IMR-90 (cell line): Measurements from ENCODE around the gene HES4. TPM values are rescaled to one million over a fixed set of nuclear protein-coding genes. Genes with fewer than 3 reads are reported as not detected.

Experiments
- ATAC-seq: fragments of 200-7000 bp; cut with Tn5 transposase; 2 replicates; pipeline ENCODE4 v1.9.1; 2020; ENCODE audit warnings: low read depth, mild to moderate bottlenecking, moderate library complexity
- BruUV-seq: library from RNA; stranded (reverse); fragments of 400-500 nt; replicated peaks from 2 replicates; lab custom pipeline; 2021; lab: Mats Ljungman, UMichigan
- CTCF ChIA-PET: fragments of 300-600 bp; formaldehyde crosslinking; extraction: SDS; loops from one replicate; lab custom pipeline; 2021; ENCODE audit warnings: antibody characterized with exemption; lab: Yijun Ruan, JAX
- POLR2A ChIA-PET: fragments of 300-600 bp; sonication (Branson Sonifier 250); formaldehyde crosslinking; loops from one replicate; lab custom pipeline; 2022; ENCODE audit warnings: antibody characterized with exemption; ENCODE audit not compliant: unreplicated experiment; lab: Charles Lee
- DNase-seq: peaks from one replicate; pipeline ENCODE4 v3.0.0; 2013
- H2AFZ ChIP-seq: replicated peaks from 2 replicates; pipeline ENCODE3; 2013; ENCODE audit warnings: low read length, mild to moderate bottlenecking; ENCODE audit not compliant: poor library complexity
- H2AK5ac ChIP-seq: 2 replicates; pipeline ENCODE4 v1.6.1; 2013; ENCODE audit warnings: low read depth, low read length, inconsistent platforms
- H2AK9ac ChIP-seq: replicated peaks from 2 replicates; pipeline ENCODE3; 2013; ENCODE audit warnings: mild to moderate bottlenecking, low read depth, low read length, moderate library complexity; ENCODE audit not compliant: poor library complexity
- H2BK120ac ChIP-seq: 2 replicates; pipeline ENCODE4 v1.6.1; 2013; ENCODE audit warnings: low read depth, low read length, inconsistent platforms
- H2BK15ac ChIP-seq: 3 replicates; pipeline ENCODE4 v1.6.1; 2013; ENCODE audit warnings: low read depth, low read length, inconsistent platforms
- H2BK20ac ChIP-seq: 2 replicates; pipeline ENCODE4 v1.6.1; 2013; ENCODE audit warnings: low read depth, mild to moderate bottlenecking, inconsistent platforms, low read length, moderate library complexity
- H2BK5ac ChIP-seq: 2 replicates; pipeline ENCODE4 v1.6.1; 2013; ENCODE audit warnings: mild to moderate bottlenecking, low read depth, low read length, inconsistent platforms; ENCODE audit not compliant: poor library complexity, severe bottlenecking
- H3K14ac ChIP-seq: replicated peaks from 2 replicates; pipeline ENCODE4 v1.6.1; 2013; ENCODE audit warnings: low read depth, low read length, inconsistent platforms
- H3K18ac ChIP-seq: 2 replicates; pipeline ENCODE4 v1.6.1; 2013; ENCODE audit warnings: low read depth, low read length, control low read depth
- H3K23ac ChIP-seq: 2 replicates; pipeline ENCODE4 v1.6.1; 2013; ENCODE audit warnings: low read depth, low read length, inconsistent platforms
- H3K27ac ChIP-seq: 2 replicates; pipeline ENCODE4 v1.5.1; 2013; ENCODE audit warnings: mild to moderate bottlenecking, control low read depth, low read length; ENCODE audit not compliant: insufficient read depth
- H3K27me3 ChIP-seq: 2 replicates; pipeline ENCODE4 v1.6.1; 2013; ENCODE audit warnings: low read length; ENCODE audit not compliant: control insufficient read depth, insufficient read depth
- H3K36me3 ChIP-seq: 2 replicates; pipeline ENCODE4 v1.6.1; 2013; ENCODE audit warnings: low read length, mixed read lengths; ENCODE audit not compliant: control insufficient read depth, insufficient read depth
- H3K4ac ChIP-seq: 2 replicates; pipeline ENCODE4 v1.6.1; 2013; ENCODE audit warnings: low read depth, low read length, inconsistent platforms
- H3K4me1 ChIP-seq: 2 replicates; pipeline ENCODE4 v1.6.1; 2013; ENCODE audit warnings: low read length, mixed read lengths; ENCODE audit not compliant: control insufficient read depth, insufficient read depth
- H3K4me2 ChIP-seq: 2 replicates; pipeline ENCODE4 v1.6.1; 2013; ENCODE audit warnings: low read depth, mild to moderate bottlenecking, control low read depth, low read length, moderate library complexity
- H3K4me3 ChIP-seq: 2 replicates; pipeline ENCODE4 v1.5.1; 2013; ENCODE audit warnings: low read depth, mild to moderate bottlenecking, control low read depth, low read length, moderate library complexity; ENCODE audit not compliant: insufficient read depth
- H3K56ac ChIP-seq: 2 replicates; pipeline ENCODE4 v1.6.1; 2013; ENCODE audit warnings: low read length, inconsistent platforms; ENCODE audit not compliant: insufficient read depth; ENCODE audit errors: extremely low read depth
- H3K79me1 ChIP-seq, 2 experiments: 2 replicates each; pipeline ENCODE4 v1.6.1; 2013; ENCODE audit warnings: low read length in 2 of 2, inconsistent platforms in 1 of 2, low read depth in 1 of 2
- H3K9ac ChIP-seq: 2 replicates; pipeline ENCODE4 v1.6.1; 2013; ENCODE audit warnings: low read depth, low read length, control low read depth
- H3K9me1 ChIP-seq: 2 replicates; pipeline ENCODE4 v1.6.1; 2013; ENCODE audit warnings: low read length, inconsistent platforms; ENCODE audit not compliant: insufficient read depth
- H3K9me3 ChIP-seq: 2 replicates; pipeline ENCODE4 v1.6.1; 2013; ENCODE audit warnings: low read length; ENCODE audit not compliant: control insufficient read depth, insufficient read depth
- H4K20me1 ChIP-seq: 2 replicates; pipeline ENCODE4 v1.6.1; 2013; ENCODE audit warnings: low read length, inconsistent platforms; ENCODE audit not compliant: insufficient read depth
- H4K5ac ChIP-seq: 2 replicates; pipeline ENCODE4 v1.6.1; 2013; ENCODE audit warnings: mild to moderate bottlenecking, low read depth, low read length, control low read depth
- H4K8ac ChIP-seq, 2 experiments: 2 replicates each; pipeline ENCODE4 v1.6.1; 2013; ENCODE audit warnings: low read depth in 2 of 2, low read length in 2 of 2, control low read depth in 1 of 2, inconsistent platforms in 1 of 2
- H4K91ac ChIP-seq: 2 replicates; pipeline ENCODE4 v1.6.1; 2013; ENCODE audit warnings: low read depth, low read length, inconsistent platforms; ENCODE audit not compliant: insufficient read depth
- CEBPB ChIP-seq: IDR thresholded peaks from 2 replicates; pipeline ENCODE4 v1.6.1; 2012; ENCODE audit warnings: low read depth, low read length, improper control_type of control experiment
- FOS ChIP-seq: fragments of 150-350 bp; IDR thresholded peaks from 2 replicates; pipeline ENCODE4 v1.6.1; 2016; ENCODE audit warnings: low read depth, low read length
- MAFK ChIP-seq: IDR thresholded peaks from 2 replicates; pipeline ENCODE4 v1.6.1; 2012; ENCODE audit warnings: low read depth, low read length, improper control_type of control experiment
- RCOR1 ChIP-seq: IDR thresholded peaks from 2 replicates; pipeline ENCODE4 v1.6.1; 2012; ENCODE audit warnings: mild to moderate bottlenecking, low read length, improper control_type of control experiment; ENCODE audit not compliant: insufficient replicate concordance
- SMC3 ChIP-seq: fragments of 150-350 bp; IDR thresholded peaks from 2 replicates; pipeline ENCODE4 v1.6.1; 2016; ENCODE audit warnings: low read depth, mild to moderate bottlenecking, antibody characterized with exemption, low read length, moderate library complexity
- WGBS, 2 experiments: methylation state at CpG; one replicate each; pipeline versions ENCODE4 v1.1.5 to v1.1.7; 2013; ENCODE audit warnings: missing lambda C conversion rate in 2 of 2; ENCODE audit not compliant: insufficient read length in 1 of 2; ENCODE audit errors: extremely low coverage in 2 of 2; 5-methylcytosine and 5-hydroxymethylcytosine counted together
- dilution Hi-C: fragments of 300-500 bp; cut with HindIII; formaldehyde crosslinking; loops from one replicate; pipeline ENCODE4 v1.14.3; 2018; ENCODE audit warnings: low sequenced_read_pairs; ENCODE audit not compliant: unreplicated experiment
- in situ Hi-C: fragments of 300-500 bp; cut with MboI; formaldehyde crosslinking; loops from 3 replicates; pipeline ENCODE4 v1.14.3; 2019; ENCODE audit warnings: low sequenced_read_pairs, inconsistent platforms, mixed read lengths
- intact Hi-C: fragments of 100-400 bp; cut with micrococcal nuclease; formaldehyde crosslinking; loops from 2 replicates; pipeline ENCODE4 v1.10.0; 2022
- polyA plus RNA-seq, 3 experiments: library from polyadenylated mRNA; depleted of rRNA; stranded (reverse); fragments of >200 nt; gene quantifications; 2 replicates each; pipeline ENCODE4 v1.2.3, GENCODE V29; 2012; ENCODE audit warnings: low replicate concordance in 1 of 3
- total RNA-seq: library from RNA; depleted of rRNA; stranded (reverse); fragments of >200 nt; gene quantifications from 2 replicates; pipeline ENCODE4 v1.2.3, GENCODE V29; 2012
- TF ChIP-seq, protein P1 (sequence below): conservative IDR thresholded peaks from 2 replicates; pipeline ENCODE4 v1.5.1; 2012; ENCODE audit warnings: mild to moderate bottlenecking, low read depth, low read length, improper control_type of control experiment

Gene HES4
- total and polyA plus RNA-seq, 2 of the 4 experiments (the other 2 are of a cell fraction), result 1.4 to 11.7 TPM

DNA sequence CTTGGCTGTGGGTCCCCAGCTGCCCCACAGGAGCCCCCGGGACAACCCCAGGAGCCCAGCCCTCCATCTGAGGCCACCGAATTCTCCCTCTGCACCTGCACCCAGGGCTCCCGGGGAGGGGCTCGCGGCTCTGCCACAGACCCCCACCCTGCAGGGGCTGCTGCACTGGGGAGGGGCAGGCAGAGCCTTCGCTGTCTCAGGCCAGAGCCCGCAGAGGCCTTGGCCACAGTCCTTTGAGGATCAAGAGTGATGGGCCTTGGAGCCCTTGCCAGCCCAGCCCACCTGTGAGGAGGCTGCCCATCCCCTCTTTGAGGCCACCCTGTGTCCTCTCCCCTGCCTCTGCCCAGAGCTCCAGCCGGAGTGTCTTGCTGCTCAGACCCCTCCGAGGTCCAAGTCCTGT is 24.5 kb downstream of the HES4 start:
- Histone ChIP-seq H2BK15ac (no peak overlapping the region), H3K36me3 (no peaks in the 10 kb centered on the region), H3K79me1 (no peaks in the 10 kb centered on the region), H2BK5ac (no peak overlapping the region), H3K4me2 (no peak overlapping the region), H4K5ac (no peak overlapping the region), H4K91ac (no peak overlapping the region), H2BK120ac (no peak overlapping the region), H3K4me1 (0 out of 2 replicates have a peak, but pooled peaks cover 2% of the 10 kb centered on the region), H2AFZ (no peak overlapping the region), H3K9me3 (no peaks in the 10 kb centered on the region), H3K4ac (no peak overlapping the region), H2BK20ac (no peak overlapping the region), H4K20me1 (no peaks in the 10 kb centered on the region; the same call in 1 of the 2 replicates), H3K9me1 (no peaks in the 10 kb centered on the region), H3K27ac (no peak overlapping the region), H3K4me3 (no peak overlapping the region), H3K27me3 (peaks cover 3% of the 10 kb centered on the region; the same call in 1 of the 2 replicates), H3K23ac (no peak overlapping the region), H2AK9ac (no peak overlapping the region), H3K9ac (no peak overlapping the region), H3K18ac (no peak overlapping the region), H3K14ac (no peak overlapping the region), H4K8ac (no peak overlapping the region), H2AK5ac (no peak overlapping the region), H3K56ac (no peak overlapping the region)
- DNase-seq (no peak), ATAC-seq (no peak; the same call in 1 of the 2 replicates)
- CTCF ChIA-PET, result interaction anchor here (1.4 kb wide), 1 partner anchor 9 kb away, joined by 3 read pairs; no protein-coding TSS in a partner anchor
- in situ Hi-C loops (no loop called here), intact Hi-C loops (loop anchor here (5.0 kb wide), 1 partner anchor 73 kb away; no protein-coding TSS in a partner anchor), dilution Hi-C loops (no loop called here)
- 72% methylated on average over 2 of the region's 9 CpGs; no CpG with 5 or more reads in 1 of the 2 experiments for WGBS, 2 experiments
- TF ChIP-seq RCOR1, result no peak
- TF ChIP-seq, protein P1, sequence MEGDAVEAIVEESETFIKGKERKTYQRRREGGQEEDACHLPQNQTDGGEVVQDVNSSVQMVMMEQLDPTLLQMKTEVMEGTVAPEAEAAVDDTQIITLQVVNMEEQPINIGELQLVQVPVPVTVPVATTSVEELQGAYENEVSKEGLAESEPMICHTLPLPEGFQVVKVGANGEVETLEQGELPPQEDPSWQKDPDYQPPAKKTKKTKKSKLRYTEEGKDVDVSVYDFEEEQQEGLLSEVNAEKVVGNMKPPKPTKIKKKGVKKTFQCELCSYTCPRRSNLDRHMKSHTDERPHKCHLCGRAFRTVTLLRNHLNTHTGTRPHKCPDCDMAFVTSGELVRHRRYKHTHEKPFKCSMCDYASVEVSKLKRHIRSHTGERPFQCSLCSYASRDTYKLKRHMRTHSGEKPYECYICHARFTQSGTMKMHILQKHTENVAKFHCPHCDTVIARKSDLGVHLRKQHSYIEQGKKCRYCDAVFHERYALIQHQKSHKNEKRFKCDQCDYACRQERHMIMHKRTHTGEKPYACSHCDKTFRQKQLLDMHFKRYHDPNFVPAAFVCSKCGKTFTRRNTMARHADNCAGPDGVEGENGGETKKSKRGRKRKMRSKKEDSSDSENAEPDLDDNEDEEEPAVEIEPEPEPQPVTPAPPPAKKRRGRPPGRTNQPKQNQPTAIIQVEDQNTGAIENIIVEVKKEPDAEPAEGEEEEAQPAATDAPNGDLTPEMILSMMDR, result no peak
- TF ChIP-seq MAFK, result no peak
- TF ChIP-seq CEBPB, result no peak
- TF ChIP-seq SMC3, result no peak
- TF ChIP-seq FOS, result no peak
- BruUV-seq, result no TSS peak
- POLR2A ChIA-PET, result no interaction called here
